Ishikawa (cell line): ENCODE data around the gene ZCWPW1.

Experiments
- EP300 ChIP-seq: IDR thresholded peaks from 2 replicates; pipeline ENCODE4 v1.6.1; 2012; ENCODE audit warnings: borderline replicate concordance
- NFIC ChIP-seq: IDR thresholded peaks from 2 replicates; pipeline ENCODE4 v1.6.1; 2012
- TAF1 ChIP-seq: IDR thresholded peaks from 2 replicates; pipeline ENCODE4 v1.6.1; 2012; ENCODE audit warnings: low read depth, mild to moderate bottlenecking
- TEAD4 ChIP-seq: IDR thresholded peaks from 2 replicates; pipeline ENCODE4 v1.6.1; 2012
- ZBTB7A ChIP-seq: IDR thresholded peaks from 2 replicates; pipeline ENCODE4 v1.6.1; 2012; ENCODE audit warnings: low read depth
- TF ChIP-seq, protein P1 (sequence below): IDR thresholded peaks from 2 replicates; pipeline ENCODE4 v1.6.1; 2012
- TF ChIP-seq, protein P2 (sequence below): IDR thresholded peaks from 2 replicates; pipeline ENCODE4 v1.6.1; 2012; ENCODE audit warnings: low read depth, mild to moderate bottlenecking

DNA sequence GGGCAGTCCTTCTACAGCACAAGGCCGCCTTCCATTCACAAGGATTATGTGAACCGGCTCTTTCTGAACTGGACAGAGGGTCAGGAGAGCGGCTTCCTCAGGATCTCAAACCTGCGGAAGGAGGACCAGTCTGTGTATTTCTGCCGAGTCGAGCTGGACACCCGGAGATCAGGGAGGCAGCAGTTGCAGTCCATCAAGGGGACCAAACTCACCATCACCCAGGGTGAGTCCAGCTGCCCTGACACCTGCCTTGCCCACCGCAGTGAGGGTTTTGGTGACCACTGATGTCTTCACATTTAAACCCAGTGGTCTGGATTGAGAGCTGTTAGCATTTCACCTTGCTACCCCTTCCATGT lies 69.7 kb downstream of the ZCWPW1 start:
- TF ChIP-seq, protein P1, sequence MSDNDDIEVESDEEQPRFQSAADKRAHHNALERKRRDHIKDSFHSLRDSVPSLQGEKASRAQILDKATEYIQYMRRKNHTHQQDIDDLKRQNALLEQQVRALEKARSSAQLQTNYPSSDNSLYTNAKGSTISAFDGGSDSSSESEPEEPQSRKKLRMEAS = no peak
- no peak for TF ChIP-seq TEAD4
- TF ChIP-seq ZBTB7A = no peak
- no peak for TF ChIP-seq EP300
- TF ChIP-seq, protein P2, sequence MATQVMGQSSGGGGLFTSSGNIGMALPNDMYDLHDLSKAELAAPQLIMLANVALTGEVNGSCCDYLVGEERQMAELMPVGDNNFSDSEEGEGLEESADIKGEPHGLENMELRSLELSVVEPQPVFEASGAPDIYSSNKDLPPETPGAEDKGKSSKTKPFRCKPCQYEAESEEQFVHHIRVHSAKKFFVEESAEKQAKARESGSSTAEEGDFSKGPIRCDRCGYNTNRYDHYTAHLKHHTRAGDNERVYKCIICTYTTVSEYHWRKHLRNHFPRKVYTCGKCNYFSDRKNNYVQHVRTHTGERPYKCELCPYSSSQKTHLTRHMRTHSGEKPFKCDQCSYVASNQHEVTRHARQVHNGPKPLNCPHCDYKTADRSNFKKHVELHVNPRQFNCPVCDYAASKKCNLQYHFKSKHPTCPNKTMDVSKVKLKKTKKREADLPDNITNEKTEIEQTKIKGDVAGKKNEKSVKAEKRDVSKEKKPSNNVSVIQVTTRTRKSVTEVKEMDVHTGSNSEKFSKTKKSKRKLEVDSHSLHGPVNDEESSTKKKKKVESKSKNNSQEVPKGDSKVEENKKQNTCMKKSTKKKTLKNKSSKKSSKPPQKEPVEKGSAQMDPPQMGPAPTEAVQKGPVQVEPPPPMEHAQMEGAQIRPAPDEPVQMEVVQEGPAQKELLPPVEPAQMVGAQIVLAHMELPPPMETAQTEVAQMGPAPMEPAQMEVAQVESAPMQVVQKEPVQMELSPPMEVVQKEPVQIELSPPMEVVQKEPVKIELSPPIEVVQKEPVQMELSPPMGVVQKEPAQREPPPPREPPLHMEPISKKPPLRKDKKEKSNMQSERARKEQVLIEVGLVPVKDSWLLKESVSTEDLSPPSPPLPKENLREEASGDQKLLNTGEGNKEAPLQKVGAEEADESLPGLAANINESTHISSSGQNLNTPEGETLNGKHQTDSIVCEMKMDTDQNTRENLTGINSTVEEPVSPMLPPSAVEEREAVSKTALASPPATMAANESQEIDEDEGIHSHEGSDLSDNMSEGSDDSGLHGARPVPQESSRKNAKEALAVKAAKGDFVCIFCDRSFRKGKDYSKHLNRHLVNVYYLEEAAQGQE = no peak
- no peak for TF ChIP-seq NFIC
- no peak for TF ChIP-seq TAF1
